K562 (cell line): ENCODE measurements around the gene CLASP1. TPM values are rescaled to one million over a fixed set of nuclear protein-coding genes. Genes with fewer than 3 reads are reported as not detected.

ENCODE experiments used
- ATAC-seq: fragments of 200-7000 bp; cut with Tn5 transposase; 3 replicates; pipeline ENCODE4 v1.9.1; 2020; ENCODE audit warnings: moderate library complexity
- BruUV-seq: library from RNA; stranded (reverse); fragments of 400-500 nt; replicated peaks from 2 replicates; lab custom pipeline; 2021; lab: Mats Ljungman, UMichigan
- CTCF ChIA-PET: fragments of 300-600 bp; formaldehyde crosslinking; extraction: SDS; loops from one replicate; lab custom pipeline; 2021; ENCODE audit warnings: low intra/inter-chr PET ratio; lab: Yijun Ruan, JAX
- POLR2A ChIA-PET: fragments of 300-600, 350-650 bp; sonication (Branson Sonifier 250); formaldehyde crosslinking; extraction: SDS; loops from one replicate; lab custom pipeline; 2021; ENCODE audit warnings: antibody characterized with exemption, inconsistent platforms; lab: Yijun Ruan, JAX
- DNase-seq, 4 experiments: peaks; one replicate each; pipeline versions ENCODE4 v3.0.0 to v3.0.0-alpha.2; 2011 to 2018; ENCODE audit warnings: low spot score in 3 of 4, mixed read lengths in 3 of 4; ENCODE audit errors: extremely low read depth in 1 of 4
- FAIRE-seq: peaks from 2 replicates; lab custom pipeline; 2011; peaks lifted over from hg19 to GRCh38; lab: Jason Lieb, UNC
- H2AFZ ChIP-seq: 2 replicates; pipeline ENCODE4 v1.6.0; 2011; ENCODE audit warnings: low read depth, low read length, control low read depth, inconsistent platforms
- H3K27ac ChIP-seq: fragments of 200-600 bp; 3 replicates; pipeline ENCODE4 v1.8.0; 2011; ENCODE audit warnings: low read depth, mild to moderate bottlenecking, control low read depth, inconsistent platforms, low read length, moderate library complexity, mixed read lengths; ENCODE audit errors: extremely low read depth
- H3K27me3 ChIP-seq, 2 experiments: fragments of 300-600 bp in 1 of 2; 2 replicates in 1 of 2; 3 replicates in 1 of 2; pipeline versions ENCODE4 v1.6.0 to v1.8.0; 2011; ENCODE audit warnings: inconsistent platforms in 2 of 2, low read length in 2 of 2, mild to moderate bottlenecking in 1 of 2, mixed read lengths in 1 of 2, moderate library complexity in 1 of 2; ENCODE audit not compliant: control insufficient read depth in 2 of 2, insufficient read depth in 2 of 2
- H3K36me3 ChIP-seq: fragments of 300-600 bp; 3 replicates; pipeline ENCODE4 v1.8.0; 2011; ENCODE audit warnings: mild to moderate bottlenecking, low read length, inconsistent platforms; ENCODE audit not compliant: control insufficient read depth, insufficient read depth
- H3K4me1 ChIP-seq, 2 experiments: fragments of 200-600 bp in 1 of 2; replicated peaks in 1 of 2; 2 replicates in 1 of 2; 3 replicates in 1 of 2; pipeline versions ENCODE4 v1.5.1 to v1.8.0; 2011; ENCODE audit warnings: inconsistent platforms in 2 of 2, low read length in 2 of 2, mild to moderate bottlenecking in 1 of 2, mixed read lengths in 1 of 2, moderate library complexity in 1 of 2; ENCODE audit not compliant: control insufficient read depth in 2 of 2, insufficient read depth in 2 of 2
- H3K4me2 ChIP-seq: 2 replicates; pipeline ENCODE4 v1.6.1; 2011; ENCODE audit warnings: low read length, control low read depth, inconsistent platforms, mixed read lengths; ENCODE audit not compliant: insufficient read depth
- H3K4me3 ChIP-seq: fragments of 200-600 bp; sonication (generic), shearing (Covaris generic); 2 replicates; pipeline ENCODE4 v1.5.1; 2016; ENCODE audit warnings: control low read depth, inconsistent platforms
- H3K79me2 ChIP-seq: fragments of 200-600 bp; 3 replicates; pipeline ENCODE4 v1.8.0; 2011; ENCODE audit warnings: low read length, inconsistent platforms; ENCODE audit not compliant: control insufficient read depth, insufficient read depth
- H3K9ac ChIP-seq, 2 experiments: 2 replicates each; pipeline versions ENCODE4 v1.6.0 to v1.6.1; 2011; ENCODE audit warnings: low read depth in 2 of 2, low read length in 2 of 2, control low read depth in 1 of 2, inconsistent platforms in 1 of 2, mild to moderate bottlenecking in 1 of 2, mixed read lengths in 1 of 2; ENCODE audit not compliant: insufficient read depth in 1 of 2
- H3K9me1 ChIP-seq: one replicate; pipeline ENCODE4 v1.6.0; 2011; ENCODE audit warnings: inconsistent platforms, mild to moderate bottlenecking, low read length, moderate library complexity; ENCODE audit not compliant: control insufficient read depth, insufficient read depth
- H3K9me3 ChIP-seq: replicated peaks from 2 replicates; pipeline ENCODE4 v1.5.1; 2011; ENCODE audit warnings: low read depth, low read length, inconsistent platforms; ENCODE audit not compliant: control insufficient read depth, insufficient read depth
- H4K20me1 ChIP-seq: replicated peaks from 2 replicates; pipeline ENCODE4 v1.6.1; 2011; ENCODE audit warnings: low read length, inconsistent platforms, mixed read lengths; ENCODE audit not compliant: control insufficient read depth, insufficient read depth
- CCAR2 ChIP-seq: fragments of 200-400 bp; formaldehyde crosslinking; IDR thresholded peaks from 2 replicates; pipeline ENCODE4 v1.6.1; 2017; ENCODE audit warnings: mild to moderate bottlenecking, low read depth, low read length
- CHAMP1 ChIP-seq: fragments of 450-650 bp; IDR thresholded peaks from 2 replicates; pipeline ENCODE4 v1.6.1; 2016; ENCODE audit warnings: mild to moderate bottlenecking
- DMBX1 ChIP-seq: fragments of 250-450 bp; sonication (Bioruptor Pico); IDR thresholded peaks from 2 replicates; pipeline ENCODE4 v1.8.0; 2022; ENCODE audit warnings: inconsistent platforms, mild to moderate bottlenecking, moderate library complexity, borderline replicate concordance
- ETV5 ChIP-seq: sonication (generic); formaldehyde crosslinking; IDR thresholded peaks from 2 replicates; pipeline ENCODE4 v1.4.0; 2020; ENCODE audit warnings: low read depth, mild to moderate bottlenecking, missing genetic modification reagents
- MEF2A ChIP-seq: IDR thresholded peaks from 2 replicates; pipeline ENCODE4 v1.6.1; 2011; ENCODE audit warnings: low read depth, mild to moderate bottlenecking, low read length, moderate library complexity; ENCODE audit not compliant: control insufficient read depth
- NUFIP1 ChIP-seq: fragments of 450-650 bp; IDR thresholded peaks from 2 replicates; pipeline ENCODE4 v1.6.1; 2018; ENCODE audit not compliant: partially characterized antibody
- SMARCB1 ChIP-seq: IDR thresholded peaks from 2 replicates; pipeline ENCODE4 v1.6.1; 2011; ENCODE audit warnings: improper control_type of control experiment, low read depth; ENCODE audit not compliant: insufficient read length
- SOX6 ChIP-seq: fragments of 450-650 bp; IDR thresholded peaks from 2 replicates; pipeline ENCODE4 v1.6.1; 2014; ENCODE audit warnings: mild to moderate bottlenecking
- WGBS: fragments of 100-300 bp; shearing (Covaris generic); methylation state at CpG from one replicate; pipeline ENCODE4 v1.1.6; 2016; ENCODE audit warnings: low coverage, mixed read lengths; ENCODE audit not compliant: insufficient coverage; ENCODE audit errors: missing lambda C conversion rate; 5-methylcytosine and 5-hydroxymethylcytosine counted together
- in situ Hi-C: fragments of 300-500 bp; cut with MboI; formaldehyde crosslinking; loops from 4 replicates; pipeline ENCODE4 v1.15.0; 2018; ENCODE audit warnings: inconsistent platforms, mixed read lengths
- intact Hi-C: fragments of 100-400 bp; cut with micrococcal nuclease; formaldehyde crosslinking; loops from 2 replicates; pipeline ENCODE4 v1.14.2; 2022
- polyA plus RNA-seq, 8 experiments: library from polyadenylated mRNA; depleted of rRNA in 4 of 8; stranded (reverse) in 5 of 8; unstranded in 3 of 8; fragments of >200 nt; fragmentation: Nextera tagmentation in 2 of 8; fragmentation: Illumina TruSeq in 1 of 8; extraction: Ambion mirVana in 2 of 8; extraction: Trizol in 1 of 8; gene quantifications; 2 replicates each; pipeline versions ENCODE4 v1.2.1 to v1.2.3, GENCODE V29; 2011 to 2014; ENCODE audit warnings: inconsistent platforms in 1 of 8, missing spikeins in 1 of 8
- total RNA-seq, 7 experiments: library from RNA; depleted of rRNA in 6 of 7; stranded (reverse); fragments of >200 nt in 6 of 7; fragmentation: Illumina TruSeq in 2 of 7; extraction: Trizol in 2 of 7; gene quantifications; 2 replicates each; pipeline versions ENCODE4 v1.2.1 to v1.2.3, GENCODE V29; 2011 to 2021; ENCODE audit warnings: low replicate concordance in 1 of 7
- TF ChIP-seq, protein P1 (sequence below): fragments of 200-600 bp; sonication (generic); IDR thresholded peaks from one replicate; pipeline ENCODE4 v1.6.1; 2012; ENCODE audit warnings: mild to moderate bottlenecking, low read depth, low read length, inconsistent platforms

Gene CLASP1
- total and polyA plus RNA-seq, 9 of the 15 experiments (the other 6 are each of a cell fraction or from before 2014, with no cell fraction given), result 1.7 to 40.3 (median 20.7) TPM

- H3K9me1 ChIP-seq, result no peaks in the 10 kb centered on the region
- intact Hi-C loops, result no loop called here
- in situ Hi-C loops, result no loop called here
- no peaks in the 10 kb centered on the region for H3K9me3 ChIP-seq
- ChIA-PET CTCF (no interaction called here), POLR2A (no interaction called here)
- DNase-seq, result no peak
- H2AFZ ChIP-seq, result no peak overlapping the region
- no peak overlapping the region for H3K4me3 ChIP-seq
- H3K79me2 ChIP-seq, result no peaks in the 10 kb centered on the region
- TF ChIP-seq ETV5 (CRISPR knock-in tag), result no peak
- TF ChIP-seq NUFIP1, result no peak
- no peak for TF ChIP-seq MEF2A
- no peak for TF ChIP-seq SOX6
- TF ChIP-seq CCAR2, result no peak
- TF ChIP-seq CHAMP1, result no peak
- no peak for TF ChIP-seq DMBX1 (CRISPR knock-in tag)
- TF ChIP-seq, protein P1, sequence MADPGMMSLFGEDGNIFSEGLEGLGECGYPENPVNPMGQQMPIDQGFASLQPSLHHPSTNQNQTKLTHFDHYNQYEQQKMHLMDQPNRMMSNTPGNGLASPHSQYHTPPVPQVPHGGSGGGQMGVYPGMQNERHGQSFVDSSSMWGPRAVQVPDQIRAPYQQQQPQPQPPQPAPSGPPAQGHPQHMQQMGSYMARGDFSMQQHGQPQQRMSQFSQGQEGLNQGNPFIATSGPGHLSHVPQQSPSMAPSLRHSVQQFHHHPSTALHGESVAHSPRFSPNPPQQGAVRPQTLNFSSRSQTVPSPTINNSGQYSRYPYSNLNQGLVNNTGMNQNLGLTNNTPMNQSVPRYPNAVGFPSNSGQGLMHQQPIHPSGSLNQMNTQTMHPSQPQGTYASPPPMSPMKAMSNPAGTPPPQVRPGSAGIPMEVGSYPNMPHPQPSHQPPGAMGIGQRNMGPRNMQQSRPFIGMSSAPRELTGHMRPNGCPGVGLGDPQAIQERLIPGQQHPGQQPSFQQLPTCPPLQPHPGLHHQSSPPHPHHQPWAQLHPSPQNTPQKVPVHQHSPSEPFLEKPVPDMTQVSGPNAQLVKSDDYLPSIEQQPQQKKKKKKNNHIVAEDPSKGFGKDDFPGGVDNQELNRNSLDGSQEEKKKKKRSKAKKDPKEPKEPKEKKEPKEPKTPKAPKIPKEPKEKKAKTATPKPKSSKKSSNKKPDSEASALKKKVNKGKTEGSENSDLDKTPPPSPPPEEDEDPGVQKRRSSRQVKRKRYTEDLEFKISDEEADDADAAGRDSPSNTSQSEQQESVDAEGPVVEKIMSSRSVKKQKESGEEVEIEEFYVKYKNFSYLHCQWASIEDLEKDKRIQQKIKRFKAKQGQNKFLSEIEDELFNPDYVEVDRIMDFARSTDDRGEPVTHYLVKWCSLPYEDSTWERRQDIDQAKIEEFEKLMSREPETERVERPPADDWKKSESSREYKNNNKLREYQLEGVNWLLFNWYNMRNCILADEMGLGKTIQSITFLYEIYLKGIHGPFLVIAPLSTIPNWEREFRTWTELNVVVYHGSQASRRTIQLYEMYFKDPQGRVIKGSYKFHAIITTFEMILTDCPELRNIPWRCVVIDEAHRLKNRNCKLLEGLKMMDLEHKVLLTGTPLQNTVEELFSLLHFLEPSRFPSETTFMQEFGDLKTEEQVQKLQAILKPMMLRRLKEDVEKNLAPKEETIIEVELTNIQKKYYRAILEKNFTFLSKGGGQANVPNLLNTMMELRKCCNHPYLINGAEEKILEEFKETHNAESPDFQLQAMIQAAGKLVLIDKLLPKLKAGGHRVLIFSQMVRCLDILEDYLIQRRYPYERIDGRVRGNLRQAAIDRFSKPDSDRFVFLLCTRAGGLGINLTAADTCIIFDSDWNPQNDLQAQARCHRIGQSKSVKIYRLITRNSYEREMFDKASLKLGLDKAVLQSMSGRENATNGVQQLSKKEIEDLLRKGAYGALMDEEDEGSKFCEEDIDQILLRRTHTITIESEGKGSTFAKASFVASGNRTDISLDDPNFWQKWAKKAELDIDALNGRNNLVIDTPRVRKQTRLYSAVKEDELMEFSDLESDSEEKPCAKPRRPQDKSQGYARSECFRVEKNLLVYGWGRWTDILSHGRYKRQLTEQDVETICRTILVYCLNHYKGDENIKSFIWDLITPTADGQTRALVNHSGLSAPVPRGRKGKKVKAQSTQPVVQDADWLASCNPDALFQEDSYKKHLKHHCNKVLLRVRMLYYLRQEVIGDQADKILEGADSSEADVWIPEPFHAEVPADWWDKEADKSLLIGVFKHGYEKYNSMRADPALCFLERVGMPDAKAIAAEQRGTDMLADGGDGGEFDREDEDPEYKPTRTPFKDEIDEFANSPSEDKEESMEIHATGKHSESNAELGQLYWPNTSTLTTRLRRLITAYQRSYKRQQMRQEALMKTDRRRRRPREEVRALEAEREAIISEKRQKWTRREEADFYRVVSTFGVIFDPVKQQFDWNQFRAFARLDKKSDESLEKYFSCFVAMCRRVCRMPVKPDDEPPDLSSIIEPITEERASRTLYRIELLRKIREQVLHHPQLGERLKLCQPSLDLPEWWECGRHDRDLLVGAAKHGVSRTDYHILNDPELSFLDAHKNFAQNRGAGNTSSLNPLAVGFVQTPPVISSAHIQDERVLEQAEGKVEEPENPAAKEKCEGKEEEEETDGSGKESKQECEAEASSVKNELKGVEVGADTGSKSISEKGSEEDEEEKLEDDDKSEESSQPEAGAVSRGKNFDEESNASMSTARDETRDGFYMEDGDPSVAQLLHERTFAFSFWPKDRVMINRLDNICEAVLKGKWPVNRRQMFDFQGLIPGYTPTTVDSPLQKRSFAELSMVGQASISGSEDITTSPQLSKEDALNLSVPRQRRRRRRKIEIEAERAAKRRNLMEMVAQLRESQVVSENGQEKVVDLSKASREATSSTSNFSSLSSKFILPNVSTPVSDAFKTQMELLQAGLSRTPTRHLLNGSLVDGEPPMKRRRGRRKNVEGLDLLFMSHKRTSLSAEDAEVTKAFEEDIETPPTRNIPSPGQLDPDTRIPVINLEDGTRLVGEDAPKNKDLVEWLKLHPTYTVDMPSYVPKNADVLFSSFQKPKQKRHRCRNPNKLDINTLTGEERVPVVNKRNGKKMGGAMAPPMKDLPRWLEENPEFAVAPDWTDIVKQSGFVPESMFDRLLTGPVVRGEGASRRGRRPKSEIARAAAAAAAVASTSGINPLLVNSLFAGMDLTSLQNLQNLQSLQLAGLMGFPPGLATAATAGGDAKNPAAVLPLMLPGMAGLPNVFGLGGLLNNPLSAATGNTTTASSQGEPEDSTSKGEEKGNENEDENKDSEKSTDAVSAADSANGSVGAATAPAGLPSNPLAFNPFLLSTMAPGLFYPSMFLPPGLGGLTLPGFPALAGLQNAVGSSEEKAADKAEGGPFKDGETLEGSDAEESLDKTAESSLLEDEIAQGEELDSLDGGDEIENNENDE, result no peak
- TF ChIP-seq SMARCB1, result no peak
- TF ChIP-seq, all 486 proteins: peak for 0
- Histone ChIP-seq H3K27me3 (no peaks in the 10 kb centered on the region), H3K36me3 (peaks cover 77% of the 10 kb centered on the region), H4K20me1 (no peaks in the 10 kb centered on the region), H3K4me2 (no peak overlapping the region), H3K9ac (no peak overlapping the region), H3K27ac (no peak overlapping the region), H3K4me1 (no peaks in the 10 kb centered on the region)
- WGBS, result 92% methylated on average over 5 of the region's 5 CpGs
- no peak for ATAC-seq
- no TSS peak for BruUV-seq
- FAIRE-seq, result no peak
These were observed 249.1 kb downstream of the CLASP1 start for GRCh38 chr2:121400201-121400600.
